Activated CD4-positive, alpha-beta T cell treated with anti-CD3 and anti-CD28 coated beads, Interleukin-2, amount 50 U/mL, for 16 hours (primary cell): Measurements from ENCODE around the gene SORCS2.

Source experiments
- DNase-seq: peaks from one replicate; pipeline ENCODE4 v3.0.0-alpha.2; 2020

The SORCS2 gene

GRCh38 chr4:7662507-7662846, 470.1 kb downstream of the SORCS2 start:
- no peak for DNase-seq

GRCh38 chr4:7663075-7663541, 470.8 kb downstream of the SORCS2 start:
- peak; percentile 36 for DNase-seq

- DNase-seq, result no peak
Observed at GRCh38 chr4:7664106-7664505, 471.8 kb downstream of the SORCS2 start.

GRCh38 chr4:7665321-7665720, 473.0 kb downstream of the SORCS2 start:
- no peak for DNase-seq

GRCh38 chr4:7666011-7666410, 473.7 kb downstream of the SORCS2 start:
- no peak for DNase-seq

- DNase-seq, result no peak
Observed at GRCh38 chr4:7666744-7667143, 474.4 kb downstream of the SORCS2 start.

- DNase-seq, result no peak
Observed at GRCh38 chr4:7668271-7668670, 475.9 kb downstream of the SORCS2 start.

- no peak for DNase-seq
Observed at GRCh38 chr4:7668826-7669225, 476.5 kb downstream of the SORCS2 start.

- DNase-seq, result no peak
Observed at GRCh38 chr4:7672601-7673000, 480.3 kb downstream of the SORCS2 start.

GRCh38 chr4:7673121-7673520, 480.8 kb downstream of the SORCS2 start:
- DNase-seq, result no peak

GRCh38 chr4:7674706-7675105, 482.4 kb downstream of the SORCS2 start:
- DNase-seq, result no peak

GRCh38 chr4:7675136-7675535, 482.8 kb downstream of the SORCS2 start:
- DNase-seq, result no peak

- no peak for DNase-seq
Observed at GRCh38 chr4:7675612-7676320, 483.4 kb downstream of the SORCS2 start.

- DNase-seq, result no peak
Observed at GRCh38 chr4:7676398-7676922, 484.1 kb downstream of the SORCS2 start.

GRCh38 chr4:7677086-7677485, 484.7 kb downstream of the SORCS2 start:
- DNase-seq, result no peak

- no peak for DNase-seq
Observed at GRCh38 chr4:7677799-7678301, 485.5 kb downstream of the SORCS2 start.

- DNase-seq, result no peak
Observed at GRCh38 chr4:7678318-7678852, 486.0 kb downstream of the SORCS2 start.

GRCh38 chr4:7679406-7680040, 487.2 kb downstream of the SORCS2 start:
- no peak for DNase-seq

- no peak for DNase-seq
Observed at GRCh38 chr4:7680106-7680505, 487.8 kb downstream of the SORCS2 start.

- DNase-seq, result no peak
Observed at GRCh38 chr4:7680731-7681130, 488.4 kb downstream of the SORCS2 start.

- no peak for DNase-seq
Observed at GRCh38 chr4:7683126-7683703, 490.9 kb downstream of the SORCS2 start.

GRCh38 chr4:7684294-7684693, 492.0 kb downstream of the SORCS2 start:
- DNase-seq, result peak; percentile 34

GRCh38 chr4:7686070-7686870, 493.9 kb downstream of the SORCS2 start:
- DNase-seq, result no peak
